OCI-LY7 (cell line): Measurements from ENCODE around the gene MUC15.

Experiments used
- CTCF ChIP-seq: fragments of 200-600 bp; sonication (generic); conservative IDR thresholded peaks from 2 replicates; pipeline ENCODE4 v1.5.1; 2014; ENCODE audit warnings: mild to moderate bottlenecking, antibody characterized with exemption, low read length, moderate library complexity, mixed read lengths
- EZH2phosphoT487 ChIP-seq: fragments of 200-600 bp; sonication (generic); IDR thresholded peaks from 2 replicates; pipeline ENCODE4 v1.6.1; 2018; ENCODE audit warnings: low read depth, borderline replicate concordance, mild to moderate bottlenecking, mixed run types, antibody characterized with exemption, low read length, moderate library complexity, mixed read lengths

- no peak for TF ChIP-seq CTCF
- TF ChIP-seq EZH2phosphoT487: no peak
These were observed 3.9 kb upstream of the MUC15 start for GRCh38 chr11:26575946-26576345.
